Heart right ventricle (tissue), 16 donors: ENCODE measurements around the gene RFX7. TPM values are rescaled to one million over a fixed set of nuclear protein-coding genes. Genes with fewer than 3 reads are reported as not detected.

Experiments used
- ATAC-seq, 8 donors: fragments of 200-7000 bp; cut with Tn5 transposase; one replicate each; pipeline ENCODE4 v1.9.1; 2020; ENCODE audit warnings: mild to moderate bottlenecking in 8 of 8, moderate library complexity in 8 of 8, moderate number of reproducible peaks in 1 of 8
- DNase-seq, 2 donors: peaks; one replicate each; pipeline ENCODE4 v3.0.0-alpha.2; 2020
- H3K27ac ChIP-seq, 10 donors: fragments of 200-600 bp; sonication (generic) in 2 of 10; one replicate each; pipeline versions ENCODE4 v1.5.0 to v1.8.0; 2020 to 2022; ENCODE audit warnings: mild to moderate bottlenecking in 3 of 10
- H3K27me3 ChIP-seq, 7 donors: fragments of 200-600 bp; one replicate each; pipeline ENCODE4 v1.8.0; 2021 to 2022; ENCODE audit warnings: mild to moderate bottlenecking in 2 of 7
- H3K36me3 ChIP-seq, 9 donors: fragments of 200-600 bp; sonication (generic) in 1 of 9; one replicate each; pipeline versions ENCODE4 v1.5.0 to v1.8.0; 2020 to 2022; ENCODE audit warnings: mild to moderate bottlenecking in 2 of 9
- H3K4me1 ChIP-seq, 9 donors: fragments of 200-600 bp; sonication (generic) in 1 of 9; one replicate each; pipeline versions ENCODE4 v1.5.0 to v1.8.0; 2020 to 2022; ENCODE audit warnings: mild to moderate bottlenecking in 4 of 9
- H3K4me3 ChIP-seq, 10 donors: fragments of 200-600 bp; sonication (generic) in 2 of 10; one replicate each; pipeline versions ENCODE4 v1.5.0 to v1.8.0; 2020 to 2022; ENCODE audit warnings: mild to moderate bottlenecking in 7 of 10, moderate library complexity in 2 of 10
- H3K9me3 ChIP-seq, 11 donors: fragments of 200-600 bp in 10 of 11; sonication (generic) in 2 of 11; one replicate each; pipeline versions ENCODE4 v1.5.0 to v1.8.0; 2013 to 2022; ENCODE audit warnings: mild to moderate bottlenecking in 2 of 11, control low read depth in 1 of 11, moderate library complexity in 1 of 11
- CTCF ChIP-seq, 9 donors: fragments of 200-600 bp; sonication (generic) in 2 of 9; IDR thresholded peaks; one replicate each; pipeline versions ENCODE4 v1.5.0 to v1.8.0; 2021 to 2022; ENCODE audit warnings: antibody characterized with exemption in 9 of 9, mild to moderate bottlenecking in 5 of 9, moderate library complexity in 1 of 9
- WGBS, 2 donors: extraction: QIAGEN DNeasy Blood & Tissue Kit; methylation state at CpG; one replicate each; pipeline ENCODE4 v1.1.7; 2013; ENCODE audit warnings: inconsistent platforms in 1 of 2; 5-methylcytosine and 5-hydroxymethylcytosine counted together
- intact Hi-C, 10 donors: fragments of 100-400 bp; cut with DNase I; formaldehyde crosslinking; loops; one replicate each; pipeline versions ENCODE4 v1.11.1 to v1.14.2; 2022
- polyA plus RNA-seq, 2 donors: library from polyadenylated mRNA; stranded (reverse); fragments of 200-250 nt; gene quantifications; one replicate each; pipeline ENCODE4 v1.2.3, GENCODE V29; 2013
- total RNA-seq, 10 donors: library from RNA; stranded (reverse); fragmentation: NEBNext Ultra II Directional in 3 of 10; extraction: Animal tissue kit (Norgen Biotek cat#: 25700) in 3 of 10; gene quantifications; one replicate each; pipeline versions ENCODE4 v1.2.1 to v1.2.4, GENCODE V29; 2021 to 2023
- donor health status: Arrhythmogenic right ventricular cardiomyopathy.
- donor health status: ischemic (EF 13 %, LVEDD 7.1; RV severe dilation, severe dysfunction).
- donor health status: healthy with polysubstance abuse.
- donor health status: DM: no; HTN: yes; CAD: no.
- donor health status: DM: no; HTN: no; CAD: no.
- donor health status: ischemic (EF 25% LVEDD 6.9; RV normal size, moderate dysfunction).
- donor health status: ischemic (EF 25% LVEDD 5.7; RV mildly dilated, moderate dysfunction).
- donor health status: healthy.
- donor health status: DM: yes; HTN: yes; CAD: no.
- donor health status: Ischemic cardiomyopathy.
- donor health status: ischemic (EF 35%, LVEDD 5.7; RV mildly dilated, moderate dysfunction).
- donor health status: nonischemic (EF 11% LVEDD 7.7; RV severe dilation, severe dysfunction).
- donor health status: DM: yes; HTN: yes; CAD: no.
- donor health status: PGD.
- donor health status: ischemic (EF 29% LVEDD 5.4; RV normal size, mild dysfunction).
- donor health status: nonischemic (EF 23%, LVEDD 6.1; RV moderate dilation, normal function).

The RFX7 gene
- total and polyA plus RNA-seq, 12 donors = 0.83 to 14.2 (median 8.1) TPM

- no peak for TF ChIP-seq CTCF (IDR thresholded peaks at IDR 0.05)
- H3K27ac ChIP-seq = no peak overlapping the region
- ATAC-seq (no peak), DNase-seq (no peak)
- H3K4me1 ChIP-seq = peaks cover 0 to 7% (median 0%) of the 10 kb centered on the region in 9 donors
- H3K36me3 ChIP-seq = peaks cover 0 to 30% (median 7%) of the 10 kb centered on the region in 9 donors
- no peak overlapping the region for H3K4me3 ChIP-seq
- no peaks in the 10 kb centered on the region for H3K27me3 ChIP-seq
- intact Hi-C loops = no loop called here
- peaks cover 0 to 16% (median 0%) of the 10 kb centered on the region in 11 donors for H3K9me3 ChIP-seq
- 78 to 80% methylated on average over 1 of the region's 1 CpG for WGBS, 2 donors
Measured at GRCh38 chr15:56175788-56176187, 67.9 kb downstream of the RFX7 start.

DNA sequence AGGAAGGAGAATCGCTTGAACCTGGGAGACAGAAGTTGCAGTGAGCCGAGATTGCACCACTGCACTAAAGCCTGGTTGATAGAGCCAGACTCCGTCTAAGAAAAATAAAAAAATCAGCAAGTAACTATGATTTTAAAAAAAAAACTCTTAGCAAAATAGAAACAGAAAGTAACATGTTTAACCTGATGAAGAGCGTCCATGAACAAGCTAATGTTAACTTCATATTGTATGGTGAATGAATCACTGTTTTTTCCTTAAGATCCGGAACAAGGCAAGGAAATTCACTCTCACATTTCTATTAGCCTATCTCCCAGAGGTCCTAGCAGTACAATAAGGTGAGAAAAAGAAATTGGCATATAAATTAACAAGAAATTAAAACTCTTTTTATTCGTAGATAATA lies 69.0 kb downstream of the RFX7 start:
- Histone ChIP-seq H3K4me3 (peak overlapping the region in 3 of 10 donors; percentile 3 to 20 (median 14)), H3K27ac (peak overlapping the region in 2 of 10 donors; percentile 22 to 24), H3K4me1 (peaks cover 0 to 12% (median 0%) of the 10 kb centered on the region in 9 donors), H3K9me3 (peaks cover 0 to 16% (median 0%) of the 10 kb centered on the region in 11 donors), H3K36me3 (peaks cover 0 to 30% (median 7%) of the 10 kb centered on the region in 9 donors), H3K27me3 (no peaks in the 10 kb centered on the region)
- intact Hi-C loops = no loop called here
- TF ChIP-seq CTCF (IDR thresholded peaks at IDR 0.05) = no peak
- ATAC-seq (no peak), DNase-seq (no peak)
- 74 to 77% methylated on average over 6 of the region's 6 CpGs for WGBS, 2 donors

DNA sequence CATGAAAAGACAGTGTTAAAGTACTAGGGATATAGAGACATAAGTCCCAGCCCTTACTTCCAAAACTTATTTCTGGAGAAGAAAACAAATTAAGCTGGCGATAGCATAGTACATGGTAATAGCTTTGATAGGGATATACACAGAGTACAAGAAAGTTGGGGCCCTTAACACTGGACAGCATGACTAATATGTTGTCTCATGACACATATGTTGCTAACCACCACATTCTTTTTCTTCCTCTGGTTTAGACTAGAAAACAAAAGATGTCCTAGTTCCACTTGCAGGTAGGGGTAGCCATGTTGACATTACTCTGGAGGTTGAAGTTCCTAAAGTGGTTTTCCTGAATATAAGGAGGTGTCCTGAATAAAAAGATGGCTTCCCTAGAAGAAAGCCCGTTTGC lies 75.3 kb downstream of the RFX7 start:
- H3K27me3 ChIP-seq = no peaks in the 10 kb centered on the region
- no peak overlapping the region for H3K4me3 ChIP-seq
- no peak for DNase-seq
- TF ChIP-seq CTCF (IDR thresholded peaks at IDR 0.05) = no peak
- peaks cover 0 to 27% (median 7%) of the 10 kb centered on the region in 9 donors for H3K36me3 ChIP-seq
- H3K27ac ChIP-seq = no peak overlapping the region
- no peak for ATAC-seq
- 85 to 89% methylated on average over 2 of the region's 2 CpGs for WGBS, 2 donors
- intact Hi-C loops = no loop called here
- no peaks in the 10 kb centered on the region for H3K9me3 ChIP-seq
- H3K4me1 ChIP-seq = peaks cover 0 to 14% (median 0%) of the 10 kb centered on the region in 9 donors

DNA sequence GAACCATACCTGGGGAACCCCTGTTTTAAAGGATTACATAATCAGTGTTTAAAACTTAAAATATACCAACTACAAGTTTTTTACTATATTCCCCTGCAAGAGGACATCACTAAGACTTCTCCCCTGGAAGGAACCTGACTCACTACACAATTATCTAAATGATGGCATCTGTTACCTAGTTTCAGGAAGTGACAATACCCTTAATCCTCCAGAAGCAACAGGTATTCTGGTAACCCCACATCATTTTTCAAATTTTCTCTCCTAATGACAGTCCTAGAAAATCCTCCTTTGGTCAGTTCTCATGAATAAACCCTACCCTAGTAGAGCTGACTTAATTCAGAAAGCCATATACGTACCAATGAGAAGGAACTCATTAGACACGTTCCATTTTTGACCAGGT lies 78.4 kb downstream of the RFX7 start:
- peaks cover 0 to 26% (median 21%) of the 10 kb centered on the region in 9 donors for H3K4me1 ChIP-seq
- H3K27me3 ChIP-seq = no peaks in the 10 kb centered on the region
- no peaks in the 10 kb centered on the region for H3K9me3 ChIP-seq
- peaks cover 0 to 4% (median 0%) of the 10 kb centered on the region in 9 donors for H3K36me3 ChIP-seq
- no peak overlapping the region for H3K4me3 ChIP-seq
- DNase-seq (no peak), ATAC-seq (no peak)
- H3K27ac ChIP-seq = no peak overlapping the region
- 96 to 100% methylated on average over 2 of the region's 2 CpGs for WGBS, 2 donors
- intact Hi-C loops = loop anchor here in 1 of 10 donors (2.0 kb wide), 1 partner anchor 48 kb away; no protein-coding TSS in a partner anchor
- TF ChIP-seq CTCF (IDR thresholded peaks at IDR 0.05) = no peak
